Stomach (tissue), 9 donors: ENCODE results near the gene CLSTN2. TPM values are rescaled to one million over a fixed set of nuclear protein-coding genes. Genes with fewer than 3 reads are reported as not detected.
A peak's percentile ranks its signal among the peaks of the same experiment; 100 is the strongest.

Experiments used
- DNase-seq, 2 donors: peaks; one replicate each; pipeline versions ENCODE4 v3.0.0 to v3.0.0-alpha.2; 2013 to 2019
- H3K27ac ChIP-seq, 5 donors: fragments of 200-600 bp in 4 of 5; sonication (generic) in 4 of 5; one replicate each; pipeline ENCODE4 v1.5.1; 2013 to 2019; ENCODE audit warnings: mild to moderate bottlenecking in 1 of 5, moderate library complexity in 1 of 5
- H3K27me3 ChIP-seq, 3 donors: fragments of 200-600 bp; sonication (generic); one replicate each; pipeline ENCODE4 v1.5.1; 2017 to 2019; ENCODE audit warnings: mixed run types in 1 of 3
- H3K36me3 ChIP-seq, 4 donors: fragments of 200-600 bp; sonication (generic); 1 replicate in 3 of 4; 2 replicates in 1 of 4; pipeline ENCODE4 v1.5.1; 2016 to 2019
- H3K4me1 ChIP-seq, 4 donors: fragments of 200-600 bp; sonication (generic); one replicate each; pipeline ENCODE4 v1.5.1; 2016 to 2019
- H3K4me3 ChIP-seq, 4 donors: fragments of 200-600 bp; sonication (generic) in 3 of 4; one replicate each; pipeline ENCODE4 v1.5.1; 2016 to 2019; ENCODE audit warnings: mild to moderate bottlenecking in 1 of 4
- H3K9me3 ChIP-seq, 4 donors: fragments of 200-600 bp; sonication (generic); one replicate each; pipeline ENCODE4 v1.5.1; 2016 to 2019
- EP300 ChIP-seq: sonication (generic); formaldehyde crosslinking; IDR thresholded peaks from one replicate; pipeline ENCODE4 v1.6.1; 2017; ENCODE audit warnings: antibody characterized with exemption
- POLR2A ChIP-seq, 4 donors: fragments of 450-650 bp; IDR thresholded peaks; one replicate each; pipeline ENCODE4 v1.6.1; 2016; ENCODE audit warnings: antibody characterized with exemption in 4 of 4, control low read depth in 2 of 4, mild to moderate bottlenecking in 1 of 4, moderate library complexity in 1 of 4
- POLR2AphosphoS5 ChIP-seq, 3 donors: sonication (generic); formaldehyde crosslinking; IDR thresholded peaks; one replicate each; pipeline ENCODE4 v1.6.1; 2016; ENCODE audit warnings: antibody characterized with exemption in 3 of 3
- WGBS, 5 donors: extraction: QIAGEN DNeasy Blood & Tissue Kit in 3 of 5; methylation state at CpG; one replicate each; pipeline versions ENCODE4 v1.1.5 to v1.1.7; 2013 to 2018; 5-methylcytosine and 5-hydroxymethylcytosine counted together
- intact Hi-C: fragments of 100-400 bp; cut with DNase I; formaldehyde crosslinking; loops from one replicate; pipeline ENCODE4 v1.15.1; 2023; ENCODE audit warnings: low total_unique reads
- polyA plus RNA-seq, 3 donors: library from polyadenylated mRNA; stranded (reverse); fragments of 200-250 nt; gene quantifications; one replicate each; pipeline ENCODE4 v1.2.3, GENCODE V29; 2013
- total RNA-seq, 5 donors: library from RNA; depleted of rRNA; stranded (reverse); fragments of >200 nt; gene quantifications; one replicate each; pipeline versions ENCODE4 v1.1.0 to v1.2.3, GENCODE V29; 2014 to 2016
- TF ChIP-seq, protein P1 (sequence below), 7 experiments: fragments of 450-650 bp in 4 of 7; fragments of 200-600 bp in 3 of 7; sonication (generic) in 3 of 7; IDR thresholded peaks; one replicate each; pipeline ENCODE4 v1.5.1; 2016 to 2019; ENCODE audit warnings: antibody characterized with exemption in 7 of 7, control low read depth in 2 of 7, mild to moderate bottlenecking in 1 of 7
- donor health status: healthy with polysubstance abuse.
- donor health status: Bipolar disorder and iron deficiency.
- donor health status: healthy.

The CLSTN2 gene
- total and polyA plus RNA-seq, 8 donors, result 0.10 to 5.4 (median 1.7) TPM

DNA sequence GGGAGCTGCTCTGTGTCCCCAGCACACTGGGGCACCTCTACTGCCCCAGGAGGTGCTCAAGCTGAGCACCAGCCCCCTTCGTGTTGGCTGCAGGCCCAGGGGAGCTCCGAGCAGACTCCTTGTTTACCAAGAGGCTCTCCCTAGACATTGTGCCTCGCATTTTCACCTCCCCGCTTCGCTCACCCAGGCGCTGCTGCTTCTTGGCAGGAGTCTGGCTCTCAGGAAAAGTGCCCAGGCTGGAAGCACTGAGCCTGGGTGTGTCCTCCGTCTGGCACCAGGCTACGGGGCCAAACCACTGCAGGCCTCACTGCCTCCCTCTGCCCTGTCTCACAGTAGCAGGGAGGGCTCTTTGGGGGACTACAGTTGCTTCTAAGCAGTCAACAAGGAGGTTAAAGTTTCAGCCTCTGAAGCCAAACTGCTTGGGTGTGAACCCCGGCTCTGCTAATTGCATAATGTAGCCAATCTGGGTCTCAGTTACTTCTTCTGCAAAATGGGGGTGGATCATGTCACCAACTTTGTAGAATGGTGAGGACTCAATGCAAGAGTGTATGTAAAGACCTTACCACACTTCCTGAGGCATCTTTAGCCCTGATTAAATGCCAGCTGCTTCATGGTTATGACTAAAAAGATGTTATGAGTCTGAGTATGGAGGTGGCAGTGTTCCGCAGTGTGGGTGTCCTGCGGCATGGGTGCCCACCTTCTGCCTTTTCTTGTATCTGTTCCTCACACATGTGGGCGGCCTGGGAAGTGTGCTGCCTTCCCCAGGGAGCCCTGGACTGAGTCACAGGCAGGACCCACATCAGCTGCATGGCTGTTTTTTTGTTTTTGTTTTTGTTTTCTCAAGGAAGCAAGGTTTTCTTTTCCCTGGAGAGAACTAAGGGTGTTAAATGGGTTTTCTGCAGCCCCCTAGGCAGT, 88.9 kb downstream of the CLSTN2 start:
- no peak for TF ChIP-seq EP300
- TF ChIP-seq, protein P1, sequence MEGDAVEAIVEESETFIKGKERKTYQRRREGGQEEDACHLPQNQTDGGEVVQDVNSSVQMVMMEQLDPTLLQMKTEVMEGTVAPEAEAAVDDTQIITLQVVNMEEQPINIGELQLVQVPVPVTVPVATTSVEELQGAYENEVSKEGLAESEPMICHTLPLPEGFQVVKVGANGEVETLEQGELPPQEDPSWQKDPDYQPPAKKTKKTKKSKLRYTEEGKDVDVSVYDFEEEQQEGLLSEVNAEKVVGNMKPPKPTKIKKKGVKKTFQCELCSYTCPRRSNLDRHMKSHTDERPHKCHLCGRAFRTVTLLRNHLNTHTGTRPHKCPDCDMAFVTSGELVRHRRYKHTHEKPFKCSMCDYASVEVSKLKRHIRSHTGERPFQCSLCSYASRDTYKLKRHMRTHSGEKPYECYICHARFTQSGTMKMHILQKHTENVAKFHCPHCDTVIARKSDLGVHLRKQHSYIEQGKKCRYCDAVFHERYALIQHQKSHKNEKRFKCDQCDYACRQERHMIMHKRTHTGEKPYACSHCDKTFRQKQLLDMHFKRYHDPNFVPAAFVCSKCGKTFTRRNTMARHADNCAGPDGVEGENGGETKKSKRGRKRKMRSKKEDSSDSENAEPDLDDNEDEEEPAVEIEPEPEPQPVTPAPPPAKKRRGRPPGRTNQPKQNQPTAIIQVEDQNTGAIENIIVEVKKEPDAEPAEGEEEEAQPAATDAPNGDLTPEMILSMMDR (IDR thresholded peaks at IDR 0.05), result no peak
- TF ChIP-seq POLR2A (IDR thresholded peaks at IDR 0.05), result no peak
- no peak for TF ChIP-seq POLR2AphosphoS5 (IDR thresholded peaks at IDR 0.05)
- intact Hi-C loops, result no loop called here
- H3K4me3 ChIP-seq, result no peak overlapping the region
- H3K4me1 ChIP-seq, result peaks cover 0 to 34% (median 15%) of the 10 kb centered on the region in 4 donors
- H3K27me3 ChIP-seq, result no peaks in the 10 kb centered on the region
- DNase-seq, result peak; percentile 38 to 63
- H3K36me3 ChIP-seq, result no peaks in the 10 kb centered on the region
- H3K9me3 ChIP-seq, result no peaks in the 10 kb centered on the region
- WGBS, 5 donors, result 41 to 51% (median 49%) methylated on average over 12 of the region's 12 CpGs
- H3K27ac ChIP-seq, result no peak overlapping the region

DNA sequence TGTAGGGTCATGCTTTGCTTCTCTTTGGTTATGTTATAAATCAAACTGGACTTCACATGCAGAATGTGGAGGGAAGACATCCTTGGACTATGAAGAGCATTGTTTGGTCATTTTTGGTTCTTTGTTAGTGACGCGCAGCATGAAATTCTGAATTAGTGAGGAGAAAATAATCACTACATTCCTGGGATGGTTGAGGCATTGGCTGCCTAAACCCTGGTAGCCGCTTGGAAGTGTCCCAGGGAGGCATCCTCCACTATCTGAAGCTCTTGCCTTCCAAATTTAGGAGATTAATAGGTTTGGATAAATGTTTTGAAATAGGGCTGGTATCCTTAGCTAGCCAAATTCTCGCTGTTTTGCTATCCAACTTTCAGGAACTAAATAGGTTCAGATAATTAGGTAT, 96.2 kb downstream of the CLSTN2 start:
- no peaks in the 10 kb centered on the region for H3K27me3 ChIP-seq
- intact Hi-C loops, result no loop called here
- H3K27ac ChIP-seq, result no peak overlapping the region
- no peaks in the 10 kb centered on the region for H3K9me3 ChIP-seq
- H3K36me3 ChIP-seq, result no peaks in the 10 kb centered on the region
- no peaks in the 10 kb centered on the region for H3K4me1 ChIP-seq
- no peak for TF ChIP-seq POLR2AphosphoS5 (IDR thresholded peaks at IDR 0.05)
- TF ChIP-seq, protein P1 (IDR thresholded peaks at IDR 0.05), result no peak
- no peak for TF ChIP-seq EP300
- TF ChIP-seq POLR2A (IDR thresholded peaks at IDR 0.05), result no peak
- no peak overlapping the region for H3K4me3 ChIP-seq
- WGBS, 5 donors, result 80 to 89% (median 86%) methylated on average over 4 of the region's 4 CpGs
- no peak for DNase-seq

DNA sequence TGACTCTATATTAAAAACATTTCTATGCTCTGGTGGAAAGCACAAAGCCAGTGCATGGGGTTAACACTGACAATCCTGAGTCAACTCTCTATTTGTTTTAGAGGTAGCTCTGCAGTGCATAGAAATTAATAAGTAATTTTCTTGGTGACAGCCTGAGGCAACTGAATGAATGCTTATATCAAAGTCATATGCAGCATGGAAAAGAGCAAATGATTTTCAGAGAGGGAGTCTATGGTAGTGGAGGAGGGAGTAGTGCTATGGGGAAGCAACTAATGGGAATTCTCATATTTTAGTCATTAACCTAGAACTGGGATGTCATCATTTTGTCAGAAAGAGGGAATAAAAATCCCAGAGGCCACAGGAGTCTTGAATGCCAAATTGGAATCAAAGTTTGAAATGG, 99.1 kb downstream of the CLSTN2 start:
- TF ChIP-seq EP300, result no peak
- no peaks in the 10 kb centered on the region for H3K36me3 ChIP-seq
- no peaks in the 10 kb centered on the region for H3K4me1 ChIP-seq
- no peaks in the 10 kb centered on the region for H3K9me3 ChIP-seq
- intact Hi-C loops, result no loop called here
- H3K4me3 ChIP-seq, result no peak overlapping the region
- no peaks in the 10 kb centered on the region for H3K27me3 ChIP-seq
- no peak for DNase-seq
- no peak overlapping the region for H3K27ac ChIP-seq

DNA sequence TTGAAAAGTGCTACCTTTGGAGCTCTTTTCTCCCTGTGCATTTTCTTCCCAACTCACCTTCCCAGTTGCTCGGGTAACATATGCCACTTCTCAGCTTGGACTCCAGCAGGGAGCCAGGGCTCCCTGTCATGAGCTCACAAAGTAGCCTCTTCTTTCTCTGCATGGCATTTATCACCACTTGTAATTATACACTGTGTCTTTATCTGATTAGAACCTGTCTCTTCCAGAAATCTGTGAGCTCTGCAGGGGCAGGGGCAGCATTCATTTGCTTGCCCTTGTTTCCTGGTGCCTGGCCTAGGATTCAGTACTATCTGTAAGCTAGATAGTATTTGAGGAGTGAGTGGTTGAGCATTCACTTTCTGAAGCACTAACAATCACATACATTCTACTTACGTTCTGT, 100.9 kb downstream of the CLSTN2 start:
- DNase-seq, result no peak
- Histone ChIP-seq H3K4me3 (no peak overlapping the region), H3K4me1 (no peaks in the 10 kb centered on the region), H3K27me3 (no peaks in the 10 kb centered on the region), H3K9me3 (no peaks in the 10 kb centered on the region), H3K36me3 (no peaks in the 10 kb centered on the region), H3K27ac (no peak overlapping the region)
- TF ChIP-seq POLR2AphosphoS5 (IDR thresholded peaks at IDR 0.05) (no peak), POLR2A (IDR thresholded peaks at IDR 0.05) (no peak), EP300 (no peak)
- 56 to 74% (median 58%) methylated on average over 2 of the region's 2 CpGs for WGBS, 5 donors
- intact Hi-C loops, result no loop called here

DNA sequence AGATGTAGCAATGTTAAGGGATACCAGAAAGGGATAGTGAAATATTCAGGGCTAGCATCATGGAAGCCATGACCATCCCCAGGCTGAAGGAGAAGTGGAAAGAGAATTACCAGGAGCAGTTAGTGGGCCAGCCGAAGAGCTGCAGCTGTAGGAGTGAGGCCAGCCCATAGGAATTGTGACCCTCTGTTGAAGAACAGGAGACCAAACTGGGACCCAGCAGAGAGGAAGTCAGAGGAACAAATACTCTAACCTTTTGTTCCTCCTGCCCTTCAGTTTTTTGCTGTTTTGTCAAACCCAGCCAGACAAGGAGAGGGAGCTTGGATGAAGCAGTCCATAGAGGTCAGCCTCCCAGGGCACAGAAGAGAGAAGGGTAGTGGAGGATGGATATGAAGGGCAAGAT, 115.4 kb downstream of the CLSTN2 start:
- Histone ChIP-seq H3K27ac (no peak overlapping the region), H3K27me3 (no peaks in the 10 kb centered on the region), H3K4me1 (no peaks in the 10 kb centered on the region), H3K36me3 (no peaks in the 10 kb centered on the region), H3K4me3 (no peak overlapping the region), H3K9me3 (no peaks in the 10 kb centered on the region)
- DNase-seq, result no peak
- WGBS, 5 donors, result 81 to 97% (median 92%) methylated on average over 1 of the region's 1 CpG
- intact Hi-C loops, result no loop called here
- TF ChIP-seq POLR2A (IDR thresholded peaks at IDR 0.05), result no peak
- TF ChIP-seq EP300, result no peak
- no peak for TF ChIP-seq POLR2AphosphoS5 (IDR thresholded peaks at IDR 0.05)
- TF ChIP-seq, protein P1 (IDR thresholded peaks at IDR 0.05), result no peak
